ENCODE results near the gene COMMD9.
A peak's percentile ranks its signal among the peaks of the same experiment; 100 is the strongest.

The COMMD9 gene

DNA sequence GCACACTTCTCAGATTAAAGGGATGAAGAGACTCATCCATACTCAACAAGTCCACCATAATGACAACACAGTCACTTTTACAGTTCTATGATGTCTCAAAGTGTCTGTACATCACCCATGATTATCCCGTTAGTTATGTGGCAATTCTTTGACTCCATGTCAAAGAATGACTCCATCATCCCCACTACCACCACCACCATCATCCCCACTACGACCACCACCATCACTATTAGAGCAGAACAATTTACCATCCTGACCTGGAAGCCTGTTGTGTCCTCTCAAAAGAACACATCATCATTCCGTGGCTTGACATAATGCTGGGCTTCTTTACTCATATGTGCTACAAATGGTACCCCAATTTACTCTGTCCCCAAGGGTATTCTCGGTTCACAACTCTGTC, 20.6 kb upstream of the COMMD9 start:
- no peak overlapping the region for H3K4me2 ChIP-seq (ENCODE audit: low read length)
- H3K9me3 ChIP-seq (ENCODE audit: low read length) = no peaks in the 10 kb centered on the region
- no peak overlapping the region for H3K4me3 ChIP-seq (ENCODE audit: low read depth, low read length, poor library complexity, severe bottlenecking)
- TF ChIP-seq, protein P1, sequence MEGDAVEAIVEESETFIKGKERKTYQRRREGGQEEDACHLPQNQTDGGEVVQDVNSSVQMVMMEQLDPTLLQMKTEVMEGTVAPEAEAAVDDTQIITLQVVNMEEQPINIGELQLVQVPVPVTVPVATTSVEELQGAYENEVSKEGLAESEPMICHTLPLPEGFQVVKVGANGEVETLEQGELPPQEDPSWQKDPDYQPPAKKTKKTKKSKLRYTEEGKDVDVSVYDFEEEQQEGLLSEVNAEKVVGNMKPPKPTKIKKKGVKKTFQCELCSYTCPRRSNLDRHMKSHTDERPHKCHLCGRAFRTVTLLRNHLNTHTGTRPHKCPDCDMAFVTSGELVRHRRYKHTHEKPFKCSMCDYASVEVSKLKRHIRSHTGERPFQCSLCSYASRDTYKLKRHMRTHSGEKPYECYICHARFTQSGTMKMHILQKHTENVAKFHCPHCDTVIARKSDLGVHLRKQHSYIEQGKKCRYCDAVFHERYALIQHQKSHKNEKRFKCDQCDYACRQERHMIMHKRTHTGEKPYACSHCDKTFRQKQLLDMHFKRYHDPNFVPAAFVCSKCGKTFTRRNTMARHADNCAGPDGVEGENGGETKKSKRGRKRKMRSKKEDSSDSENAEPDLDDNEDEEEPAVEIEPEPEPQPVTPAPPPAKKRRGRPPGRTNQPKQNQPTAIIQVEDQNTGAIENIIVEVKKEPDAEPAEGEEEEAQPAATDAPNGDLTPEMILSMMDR (IDR thresholded peaks at IDR 0.05; ENCODE audit: low read length) = no peak
- TF ChIP-seq EZH2 (IDR thresholded peaks at IDR 0.05; ENCODE audit: borderline replicate concordance, low read length) = no peak
- no peaks in the 10 kb centered on the region for H4K20me1 ChIP-seq (ENCODE audit: insufficient read depth, low read length)
- H2AFZ ChIP-seq (ENCODE audit: low read length) = no peak overlapping the region
- H3K9me2 ChIP-seq (ENCODE audit: low read depth, low read length) = no peaks in the 10 kb centered on the region
- H3K36me3 ChIP-seq (ENCODE audit: insufficient read depth, low read length) = no peaks in the 10 kb centered on the region
- no peaks in the 10 kb centered on the region for H3K27me3 ChIP-seq (ENCODE audit: insufficient read depth, low read length)
- H3K27ac ChIP-seq (ENCODE audit: low read depth, low read length, poor library complexity, severe bottlenecking) = no peak overlapping the region
- no peaks in the 10 kb centered on the region for H3K79me2 ChIP-seq (ENCODE audit: insufficient read depth, low read length)
- H3K4me1 ChIP-seq (ENCODE audit: insufficient read depth, low read length, severe bottlenecking) = no peaks in the 10 kb centered on the region
- no peak overlapping the region for H3K9ac ChIP-seq (ENCODE audit: low read length)
- H3F3A ChIP-seq (ENCODE audit: insufficient read depth, low read length) = no peaks in the 10 kb centered on the region

DNA sequence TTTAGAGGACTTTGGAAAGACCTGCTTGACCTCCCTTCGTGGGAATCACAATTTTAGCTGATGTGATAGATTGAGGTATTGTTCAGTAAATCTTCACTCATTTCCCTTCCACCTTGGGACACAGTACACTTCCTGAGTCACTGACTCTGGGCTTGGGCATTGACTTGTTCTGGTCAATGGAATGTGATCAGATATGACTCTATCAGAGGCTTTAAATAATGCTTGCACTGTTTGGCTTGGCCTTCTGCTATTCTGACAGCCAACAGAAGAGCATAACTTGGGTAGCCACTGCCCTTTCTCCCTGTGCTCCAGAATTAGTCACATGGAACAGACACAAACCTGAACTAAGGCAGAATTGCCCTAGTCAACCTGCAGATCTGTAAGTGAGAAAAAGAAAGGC, 19.4 kb upstream of the COMMD9 start:
- H3K4me2 ChIP-seq (ENCODE audit: low read length) = no peak overlapping the region
- no peak for TF ChIP-seq EZH2 (IDR thresholded peaks at IDR 0.05; ENCODE audit: borderline replicate concordance, low read length)
- TF ChIP-seq, protein P1 (IDR thresholded peaks at IDR 0.05; ENCODE audit: low read length) = no peak
- no peaks in the 10 kb centered on the region for H3K9me3 ChIP-seq (ENCODE audit: low read length)
- H3K79me2 ChIP-seq (ENCODE audit: insufficient read depth, low read length) = no peaks in the 10 kb centered on the region
- H3K27me3 ChIP-seq (ENCODE audit: insufficient read depth, low read length) = no peaks in the 10 kb centered on the region
- H3K9me2 ChIP-seq (ENCODE audit: low read depth, low read length) = no peaks in the 10 kb centered on the region
- no peak overlapping the region for H2AFZ ChIP-seq (ENCODE audit: low read length)
- no peak overlapping the region for H3K4me3 ChIP-seq (ENCODE audit: low read depth, low read length, poor library complexity, severe bottlenecking)
- H3F3A ChIP-seq (ENCODE audit: insufficient read depth, low read length) = no peaks in the 10 kb centered on the region
- H4K20me1 ChIP-seq (ENCODE audit: insufficient read depth, low read length) = no peaks in the 10 kb centered on the region
- H3K27ac ChIP-seq (ENCODE audit: low read depth, low read length, poor library complexity, severe bottlenecking) = no peak overlapping the region
- H3K9ac ChIP-seq (ENCODE audit: low read length) = no peak overlapping the region
- no peaks in the 10 kb centered on the region for H3K4me1 ChIP-seq (ENCODE audit: insufficient read depth, low read length, severe bottlenecking)
- no peaks in the 10 kb centered on the region for H3K36me3 ChIP-seq (ENCODE audit: insufficient read depth, low read length)

DNA sequence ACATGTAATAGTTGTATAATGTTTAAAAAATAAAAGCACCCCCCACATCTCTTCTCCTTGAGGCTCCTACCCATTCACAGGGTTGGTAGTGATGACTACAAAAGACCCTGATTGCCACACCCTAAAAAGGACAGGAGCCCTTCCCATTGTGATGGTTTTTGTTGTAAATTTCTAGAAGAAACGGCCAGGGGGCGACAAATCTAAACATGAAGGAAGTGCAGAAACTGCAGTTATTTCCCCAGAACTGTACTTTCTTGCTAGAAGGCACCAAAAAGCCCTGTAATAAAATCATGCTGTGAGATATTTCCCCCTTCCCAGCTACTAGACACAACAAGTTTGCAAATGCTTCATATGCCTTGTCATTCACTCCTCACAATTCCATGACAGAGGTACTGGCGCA, 17.7 kb upstream of the COMMD9 start:
- no peak overlapping the region for H3K4me2 ChIP-seq (ENCODE audit: low read length)
- H3K27me3 ChIP-seq (ENCODE audit: insufficient read depth, low read length) = no peaks in the 10 kb centered on the region
- no peaks in the 10 kb centered on the region for H3K36me3 ChIP-seq (ENCODE audit: insufficient read depth, low read length)
- no peak overlapping the region for H2AFZ ChIP-seq (ENCODE audit: low read length)
- no peak for TF ChIP-seq EZH2 (IDR thresholded peaks at IDR 0.05; ENCODE audit: borderline replicate concordance, low read length)
- TF ChIP-seq, protein P1 (IDR thresholded peaks at IDR 0.05; ENCODE audit: low read length) = peak; percentile 41
- H3K27ac ChIP-seq (ENCODE audit: low read depth, low read length, poor library complexity, severe bottlenecking) = no peak overlapping the region
- no peaks in the 10 kb centered on the region for H3K9me3 ChIP-seq (ENCODE audit: low read length)
- H3K9ac ChIP-seq (ENCODE audit: low read length) = no peak overlapping the region
- H3K4me1 ChIP-seq (ENCODE audit: insufficient read depth, low read length, severe bottlenecking) = no peaks in the 10 kb centered on the region
- H3K4me3 ChIP-seq (ENCODE audit: low read depth, low read length, poor library complexity, severe bottlenecking) = no peak overlapping the region
- H3F3A ChIP-seq (ENCODE audit: insufficient read depth, low read length) = no peaks in the 10 kb centered on the region
- no peaks in the 10 kb centered on the region for H3K9me2 ChIP-seq (ENCODE audit: low read depth, low read length)
- no peaks in the 10 kb centered on the region for H3K79me2 ChIP-seq (ENCODE audit: insufficient read depth, low read length)
- no peaks in the 10 kb centered on the region for H4K20me1 ChIP-seq (ENCODE audit: insufficient read depth, low read length)

All from OCI-LY1 (cell line).